OCI-LY1 (cell line): ENCODE measurements around the gene SUSD1.

Source experiments
- EZH2 ChIP-seq: fragments of 200-600 bp; sonication (generic), shearing (Covaris generic); IDR thresholded peaks from 2 replicates; pipeline ENCODE4 v1.8.0; 2017; ENCODE audit warnings: borderline replicate concordance, mixed run types, mild to moderate bottlenecking, antibody characterized with exemption, low read length, moderate library complexity, mixed read lengths
- TF ChIP-seq, protein P1 (sequence below): fragments of 200-600 bp; sonication (generic), shearing (Covaris generic); IDR thresholded peaks from 2 replicates; pipeline ENCODE4 v1.5.1; 2017; ENCODE audit warnings: mild to moderate bottlenecking, antibody characterized with exemption, low read length, moderate library complexity, mixed read lengths

DNA sequence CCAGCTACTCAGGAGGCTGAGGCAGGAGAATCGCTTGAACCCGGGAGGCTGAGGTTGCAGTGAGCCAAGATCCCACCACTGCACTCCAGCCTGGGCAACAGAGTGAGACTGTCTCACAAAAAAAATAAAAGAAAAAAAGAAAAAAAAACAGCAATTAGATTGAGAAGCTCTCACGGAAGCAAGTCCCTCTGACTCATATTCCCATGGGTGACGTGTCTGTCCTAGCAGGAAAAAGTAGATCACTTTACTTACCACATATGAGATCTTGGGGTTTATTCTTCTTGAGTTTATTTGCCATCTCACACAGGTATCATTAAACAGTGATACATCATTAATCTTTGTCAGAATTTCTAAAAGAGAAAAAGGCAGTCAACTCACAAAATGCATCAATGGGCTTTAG, 62.6 kb downstream of the SUSD1 start:
- TF ChIP-seq, protein P1, sequence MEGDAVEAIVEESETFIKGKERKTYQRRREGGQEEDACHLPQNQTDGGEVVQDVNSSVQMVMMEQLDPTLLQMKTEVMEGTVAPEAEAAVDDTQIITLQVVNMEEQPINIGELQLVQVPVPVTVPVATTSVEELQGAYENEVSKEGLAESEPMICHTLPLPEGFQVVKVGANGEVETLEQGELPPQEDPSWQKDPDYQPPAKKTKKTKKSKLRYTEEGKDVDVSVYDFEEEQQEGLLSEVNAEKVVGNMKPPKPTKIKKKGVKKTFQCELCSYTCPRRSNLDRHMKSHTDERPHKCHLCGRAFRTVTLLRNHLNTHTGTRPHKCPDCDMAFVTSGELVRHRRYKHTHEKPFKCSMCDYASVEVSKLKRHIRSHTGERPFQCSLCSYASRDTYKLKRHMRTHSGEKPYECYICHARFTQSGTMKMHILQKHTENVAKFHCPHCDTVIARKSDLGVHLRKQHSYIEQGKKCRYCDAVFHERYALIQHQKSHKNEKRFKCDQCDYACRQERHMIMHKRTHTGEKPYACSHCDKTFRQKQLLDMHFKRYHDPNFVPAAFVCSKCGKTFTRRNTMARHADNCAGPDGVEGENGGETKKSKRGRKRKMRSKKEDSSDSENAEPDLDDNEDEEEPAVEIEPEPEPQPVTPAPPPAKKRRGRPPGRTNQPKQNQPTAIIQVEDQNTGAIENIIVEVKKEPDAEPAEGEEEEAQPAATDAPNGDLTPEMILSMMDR = no peak
- no peak for TF ChIP-seq EZH2
